ENCODE data around the gene REL.
"Not testable (repeated sequence)": the region's sequence is repeated elsewhere in the genome, so short reads cannot be mapped to it uniquely, and the experiment has no call there.

The REL gene

GRCh38 chr2:60868589-60869273, 12.6 kb upstream of the REL start:
- DNase-seq, result no peak

GRCh38 chr2:60872510-60872928, 8.9 kb upstream of the REL start:
- no peak for DNase-seq

- no peak for DNase-seq
Observed at GRCh38 chr2:60873381-60873780, 8.0 kb upstream of the REL start.

- no peak for DNase-seq
Observed at GRCh38 chr2:60875520-60875919, 5.9 kb upstream of the REL start.

- DNase-seq, result peak; percentile 36
Observed at GRCh38 chr2:60880643-60881046, 729 bp upstream of the REL start.

- DNase-seq, result peak; percentile 18
Observed at GRCh38 chr2:60882971-60883753, 1.8 kb downstream of the REL start.

- no peak for DNase-seq
Observed at GRCh38 chr2:60883896-60884295, 2.5 kb downstream of the REL start.

- DNase-seq, result peak; percentile 5
Observed at GRCh38 chr2:60884800-60885199, 3.4 kb downstream of the REL start.

- DNase-seq, result no peak
Observed at GRCh38 chr2:60885683-60886082, 4.3 kb downstream of the REL start.

GRCh38 chr2:60886991-60887390, 5.6 kb downstream of the REL start:
- DNase-seq, result no peak

GRCh38 chr2:60888853-60889252, 7.5 kb downstream of the REL start:
- DNase-seq, result no peak

- not testable (repeated sequence) for DNase-seq
Observed at GRCh38 chr2:60889581-60890392, 8.4 kb downstream of the REL start.

GRCh38 chr2:60890393-60890707, 9.0 kb downstream of the REL start:
- no peak for DNase-seq

- no peak for DNase-seq
Observed at GRCh38 chr2:60891180-60891579, 9.8 kb downstream of the REL start.

- DNase-seq, result no peak
Observed at GRCh38 chr2:60898567-60898966, 17.2 kb downstream of the REL start.

GRCh38 chr2:60899230-60899891, 18.0 kb downstream of the REL start:
- DNase-seq, result no peak

GRCh38 chr2:60899892-60900249, 18.5 kb downstream of the REL start:
- no peak for DNase-seq

GRCh38 chr2:60901296-60901695, 19.9 kb downstream of the REL start:
- DNase-seq, result not testable (repeated sequence)

GRCh38 chr2:60905867-60906266, 24.5 kb downstream of the REL start:
- DNase-seq, result not testable (repeated sequence)

- no peak for DNase-seq
Observed at GRCh38 chr2:60906395-60906794, 25.0 kb downstream of the REL start.

GRCh38 chr2:60907329-60907728, 26.0 kb downstream of the REL start:
- DNase-seq, result no peak

- DNase-seq, result peak; percentile 24
Observed at GRCh38 chr2:60925994-60926740, 44.8 kb downstream of the REL start.
